ENCODE measurements around the gene NPEPPS. TPM values are rescaled to one million over a fixed set of nuclear protein-coding genes. Genes with fewer than 3 reads are reported as not detected.

Gene NPEPPS
- total and polyA plus RNA-seq, 9 donors, result 55.2 to 178 (median 104) TPM

- WGBS, 3 donors, result 87 to 90% (median 88%) methylated on average over 4 of the region's 4 CpGs
Observed at GRCh38 chr17:47641202-47641601, 110.3 kb downstream of the NPEPPS start.

GRCh38 chr17:47643116-47643515 lies 112.2 kb downstream of the NPEPPS start:
- no peak for DNase-seq
- Histone ChIP-seq H3K4me3 (no peak overlapping the region), H3K36me3 (no peaks in the 10 kb centered on the region), H3K4me1 (ENCODE audit: insufficient read depth) (no peaks in the 10 kb centered on the region), H3K27ac (no peak overlapping the region), H3K27me3 (no peaks in the 10 kb centered on the region), H3K9me3 (no peaks in the 10 kb centered on the region)
- no peak for TF ChIP-seq CTCF (IDR thresholded peaks at IDR 0.05)
- TF ChIP-seq EP300 (IDR thresholded peaks at IDR 0.05), result no peak
- no peak for TF ChIP-seq POLR2A (IDR thresholded peaks at IDR 0.05)
- intact Hi-C loops (cut with DNase I), result no loop called here
- WGBS, 3 donors, result 95 to 100% (median 97%) methylated on average over 2 of the region's 2 CpGs

More at GRCh38 chr17:47641202-47641601, 110.3 kb downstream of the NPEPPS start:
- Histone ChIP-seq H3K4me1 (ENCODE audit: insufficient read depth) (no peaks in the 10 kb centered on the region), H3K27me3 (no peaks in the 10 kb centered on the region), H3K27ac (no peak overlapping the region), H3K4me3 (no peak overlapping the region), H3K36me3 (no peaks in the 10 kb centered on the region), H3K9me3 (no peaks in the 10 kb centered on the region)
- intact Hi-C loops (cut with DNase I), result no loop called here
- TF ChIP-seq CTCF (IDR thresholded peaks at IDR 0.05) (no peak), POLR2A (IDR thresholded peaks at IDR 0.05) (no peak), EP300 (IDR thresholded peaks at IDR 0.05) (no peak)
- DNase-seq, result no peak

- TF ChIP-seq CTCF (IDR thresholded peaks at IDR 0.05) (no peak), POLR2A (IDR thresholded peaks at IDR 0.05) (no peak), EP300 (IDR thresholded peaks at IDR 0.05) (no peak)
- no peaks in the 10 kb centered on the region for H3K9me3 ChIP-seq
- no peak overlapping the region for H3K4me3 ChIP-seq
- intact Hi-C loops (cut with DNase I), result no loop called here
- H3K27me3 ChIP-seq, result no peaks in the 10 kb centered on the region
- no peaks in the 10 kb centered on the region for H3K4me1 ChIP-seq (ENCODE audit: insufficient read depth)
- 82 to 90% (median 86%) methylated on average over 5 of the region's 5 CpGs for WGBS, 3 donors
- no peaks in the 10 kb centered on the region for H3K36me3 ChIP-seq
- DNase-seq, result no peak
- H3K27ac ChIP-seq, result no peak overlapping the region
Observed at GRCh38 chr17:47644324-47644723, 113.4 kb downstream of the NPEPPS start.

- TF ChIP-seq POLR2A (IDR thresholded peaks at IDR 0.05) (peak; percentile 56), CTCF (IDR thresholded peaks at IDR 0.05) (no peak)
- peak within 1 kb of the TSS; percentile 79 for H3K4me3 ChIP-seq
- WGBS, 3 donors, result 0 to 1% (median 0%) methylated on average over 59 to 74 of the region's 74 CpGs
- no peaks in the 10 kb centered on the region for H3K36me3 ChIP-seq
- no peaks in the 10 kb centered on the region for H3K4me1 ChIP-seq (ENCODE audit: insufficient read depth)
- H3K9me3 ChIP-seq, result no peaks in the 10 kb centered on the region
- intact Hi-C loops (cut with DNase I), result no loop called here
- no peaks in the 10 kb centered on the region for H3K27me3 ChIP-seq
- DNase-seq, result peak; percentile 99 to 100 (median 99)
- peak within 1 kb of the TSS; percentile 85 to 91 for H3K27ac ChIP-seq
Observed at GRCh38 chr17:47649153-47649971, 118.5 kb downstream of the NPEPPS start, which contains the start of gene KPNB1. Gene KPNB1 (plus strand): TSS chr17:47649919. CDS start chr17:47650245, 326 bp downstream.

All from ovary (tissue), 9 donors.